Measurements from ENCODE around the gene G6PC3. TPM values are rescaled to one million over a fixed set of nuclear protein-coding genes. Genes with fewer than 3 reads are reported as not detected.
"Not testable (repeated sequence)": the region's sequence is repeated elsewhere in the genome, so short reads cannot be mapped to it uniquely, and the experiment has no call there.

The G6PC3 gene
- total and polyA plus RNA-seq, 3 donors from 2014 or later, result 58.0 to 109 (median 85.5) TPM

- Histone ChIP-seq H3K27ac (no peak overlapping the region), H3K36me3 (ENCODE audit: low read depth, missing control alignments) (no peaks in the 10 kb centered on the region), H3K27me3 (no peaks in the 10 kb centered on the region), H3K4me3 (no peak overlapping the region), H3K9me3 (no peaks in the 10 kb centered on the region), H3K4me1 (no peaks in the 10 kb centered on the region)
- WGBS, 2 donors, result 62 to 83% methylated on average over 3 to 4 of the region's 4 CpGs
- intact Hi-C loops (cut with DNase I; ENCODE audit: low total_unique reads), result no loop called here
- no peak for DNase-seq
- TF ChIP-seq CTCF (IDR thresholded peaks at IDR 0.05) (no peak), POLR2A (IDR thresholded peaks at IDR 0.05) (no peak)
Observed at GRCh38 chr17:44024853-44025252, 45.7 kb upstream of the G6PC3 start.

GRCh38 chr17:44029736-44030135 lies 40.8 kb upstream of the G6PC3 start:
- 83 to 85% methylated on average over 5 of the region's 5 CpGs for WGBS, 2 donors
- no peak overlapping the region for H3K4me3 ChIP-seq
- H3K36me3 ChIP-seq (ENCODE audit: low read depth, missing control alignments), result no peaks in the 10 kb centered on the region
- no peaks in the 10 kb centered on the region for H3K27me3 ChIP-seq
- no peaks in the 10 kb centered on the region for H3K4me1 ChIP-seq
- intact Hi-C loops (cut with DNase I; ENCODE audit: low total_unique reads), result no loop called here
- DNase-seq, result no peak
- no peak overlapping the region for H3K27ac ChIP-seq
- no peaks in the 10 kb centered on the region for H3K9me3 ChIP-seq
- TF ChIP-seq POLR2A (IDR thresholded peaks at IDR 0.05) (no peak), CTCF (IDR thresholded peaks at IDR 0.05) (no peak)

- H3K27me3 ChIP-seq, result no peaks in the 10 kb centered on the region
- intact Hi-C loops (cut with DNase I; ENCODE audit: low total_unique reads), result no loop called here
- no peak overlapping the region for H3K4me3 ChIP-seq
- no peak for TF ChIP-seq CTCF (IDR thresholded peaks at IDR 0.05)
- no peak for TF ChIP-seq POLR2A (IDR thresholded peaks at IDR 0.05)
- DNase-seq, result no peak
- H3K4me1 ChIP-seq, result no peaks in the 10 kb centered on the region
- WGBS, 2 donors, result 91 to 94% methylated on average over 3 of the region's 3 CpGs
- no peaks in the 10 kb centered on the region for H3K36me3 ChIP-seq (ENCODE audit: low read depth, missing control alignments)
- H3K9me3 ChIP-seq, result no peaks in the 10 kb centered on the region
- H3K27ac ChIP-seq, result no peak overlapping the region
Observed at GRCh38 chr17:44030482-44030881, 40.1 kb upstream of the G6PC3 start.

GRCh38 chr17:44033861-44034408 lies 36.6 kb upstream of the G6PC3 start:
- intact Hi-C loops (cut with DNase I; ENCODE audit: low total_unique reads), result no loop called here
- Histone ChIP-seq H3K27ac (no peak overlapping the region), H3K9me3 (no peaks in the 10 kb centered on the region), H3K27me3 (no peaks in the 10 kb centered on the region), H3K36me3 (ENCODE audit: low read depth, missing control alignments) (no peaks in the 10 kb centered on the region), H3K4me3 (no peak overlapping the region), H3K4me1 (peaks cover 3% of the 10 kb centered on the region)
- DNase-seq, result no peak
- WGBS, 2 donors, result 81 to 88% methylated on average over 3 of the region's 3 CpGs
- TF ChIP-seq CTCF (IDR thresholded peaks at IDR 0.05) (no peak), POLR2A (IDR thresholded peaks at IDR 0.05) (no peak)

- intact Hi-C loops (cut with DNase I; ENCODE audit: low total_unique reads); H3K4me3 ChIP-seq; DNase-seq; H3K27me3 ChIP-seq; H3K27ac ChIP-seq; H3K9me3 ChIP-seq; H3K36me3 ChIP-seq (ENCODE audit: low read depth, missing control alignments); H3K4me1 ChIP-seq: not testable (repeated sequence)
- WGBS, 2 donors, result 60% methylated on average over 1 of the region's 3 CpGs; no CpG with 5 or more reads in 1 of the 2 donors
Observed at GRCh38 chr17:44034688-44035087, 35.8 kb upstream of the G6PC3 start.
